HG03025 (cell line): ENCODE results near the gene CDC42SE2.

ENCODE experiments used
- ATAC-seq: cut with Tn5 transposase; IDR thresholded peaks from one replicate; pipeline ENCODE4 v1.9.1; 2021; ENCODE audit warnings: mild to moderate bottlenecking, moderate library complexity; ENCODE audit not compliant: unreplicated experiment, low FRiP score

Gene CDC42SE2, protein sequence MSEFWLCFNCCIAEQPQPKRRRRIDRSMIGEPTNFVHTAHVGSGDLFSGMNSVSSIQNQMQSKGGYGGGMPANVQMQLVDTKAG

GRCh38 chr5:131263648-131264450 is at the start of gene CDC42SE2:
Gene CDC42SE2 (plus strand): TSS chr5:131264053. CDS start chr5:131359494, 95,441 bp downstream.
- peak; percentile 82 for ATAC-seq

DNA sequence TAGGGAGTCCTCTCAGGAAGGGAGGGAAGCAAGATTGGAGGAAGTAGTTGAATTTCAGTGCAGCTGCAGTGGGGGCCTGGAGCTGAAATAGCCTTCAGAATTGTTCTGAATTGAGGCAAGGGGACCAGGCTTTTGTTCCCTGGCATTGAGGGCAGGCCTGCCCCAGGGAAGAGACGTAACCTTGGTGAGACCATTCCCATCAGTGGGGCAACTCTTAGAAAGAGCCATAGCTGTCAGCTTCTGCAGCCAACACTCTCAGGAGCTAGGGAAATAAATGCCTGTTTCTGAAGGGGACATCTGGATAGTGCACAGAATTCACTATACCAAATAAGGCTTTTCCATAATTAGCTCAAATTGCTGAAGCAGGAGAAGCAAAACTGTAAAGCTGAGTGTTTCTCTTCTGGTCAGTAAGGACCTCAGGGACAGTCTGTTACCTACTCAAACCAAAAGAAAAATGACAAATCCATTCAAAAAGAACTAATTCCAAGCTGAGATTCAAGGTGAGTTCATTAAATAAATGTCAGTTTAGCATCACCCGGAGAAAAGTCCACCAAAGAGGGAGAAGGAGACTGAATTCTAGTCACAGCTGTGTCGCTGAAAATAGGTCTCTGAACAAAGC is 49.1 kb upstream of the CDC42SE2 start:
- no peak for ATAC-seq

DNA sequence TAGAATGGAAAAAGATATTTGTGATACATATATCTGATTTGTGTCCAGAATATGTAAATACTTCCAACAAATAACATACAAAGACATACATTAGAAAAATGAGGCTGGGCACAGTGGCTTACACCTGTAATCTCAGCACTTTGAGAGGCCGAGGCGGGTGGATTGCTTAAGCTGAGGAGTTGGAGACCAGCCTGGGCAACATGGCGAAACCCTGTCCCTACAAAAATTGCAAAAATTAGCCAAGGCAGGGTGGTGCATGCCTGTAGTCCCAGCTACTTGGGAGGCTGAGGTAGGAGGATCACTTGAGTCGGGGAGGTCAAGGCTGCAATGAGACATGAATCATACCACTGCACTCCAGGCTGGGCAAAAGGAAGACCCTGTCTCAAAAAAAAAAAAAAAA is 46.1 kb upstream of the CDC42SE2 start:
- no peak for ATAC-seq

DNA sequence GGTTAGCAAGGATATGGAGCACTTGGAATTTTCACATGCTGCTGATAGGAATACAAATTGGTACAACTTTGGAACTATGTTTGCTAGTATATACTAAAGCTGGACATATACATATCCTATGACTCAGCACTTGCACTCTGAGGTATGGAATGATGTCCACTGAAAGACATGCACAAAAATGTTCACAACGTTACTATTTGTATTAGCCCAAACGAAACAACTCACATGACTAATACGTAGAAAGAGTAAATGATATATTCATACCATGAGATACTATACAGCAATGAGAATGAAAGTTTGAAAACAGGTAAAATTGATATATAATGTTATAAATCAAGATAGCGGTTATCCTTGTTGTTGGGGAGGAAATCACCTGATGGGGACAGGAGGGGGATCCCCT is 45.5 kb upstream of the CDC42SE2 start:
- ATAC-seq, result no peak

DNA sequence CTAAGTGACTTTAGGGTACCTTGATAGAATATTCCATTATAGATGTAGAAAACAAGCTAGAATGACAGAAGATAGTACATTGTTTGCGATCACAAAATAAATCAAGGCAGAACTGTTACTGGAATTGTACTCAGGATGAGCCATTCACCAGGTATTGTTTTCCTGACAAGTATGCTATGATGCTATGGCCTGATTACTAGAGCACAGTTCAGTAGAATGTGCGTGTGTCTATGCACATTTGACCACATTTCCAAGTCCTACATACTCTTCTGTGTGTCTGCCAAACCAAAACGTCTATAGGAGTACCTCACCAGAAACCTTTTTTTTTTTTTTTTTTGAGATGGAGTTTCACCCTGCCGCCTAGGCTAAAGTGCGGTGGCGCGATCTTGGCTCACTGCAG is 43.3 kb upstream of the CDC42SE2 start:
- no peak for ATAC-seq

- no peak for ATAC-seq
These were observed 42.7 kb upstream of the CDC42SE2 start for GRCh38 chr5:131221008-131221703.

DNA sequence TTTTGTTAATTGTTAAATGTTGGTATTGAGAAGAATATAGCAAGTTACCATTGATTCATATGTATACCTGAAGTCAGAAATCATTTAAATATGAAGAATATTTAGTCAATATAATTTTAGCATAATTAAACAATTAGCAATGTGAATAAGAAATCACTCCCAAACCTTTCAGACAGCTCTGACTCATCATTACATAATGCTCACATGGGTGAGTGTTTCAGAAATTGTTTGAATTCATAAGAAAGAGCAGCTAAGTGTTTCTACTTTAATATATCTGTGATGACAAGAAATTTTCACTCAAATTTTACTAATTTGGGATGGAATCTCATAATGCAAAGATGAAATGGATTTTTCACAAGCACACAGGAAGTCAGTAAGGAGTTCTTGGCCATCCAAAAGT is 42.0 kb upstream of the CDC42SE2 start:
- no peak for ATAC-seq

GRCh38 chr5:131222731-131223130 is 41.1 kb upstream of the CDC42SE2 start:
- no peak for ATAC-seq

- no peak for ATAC-seq
These were observed 40.0 kb upstream of the CDC42SE2 start for GRCh38 chr5:131223751-131224386.

DNA sequence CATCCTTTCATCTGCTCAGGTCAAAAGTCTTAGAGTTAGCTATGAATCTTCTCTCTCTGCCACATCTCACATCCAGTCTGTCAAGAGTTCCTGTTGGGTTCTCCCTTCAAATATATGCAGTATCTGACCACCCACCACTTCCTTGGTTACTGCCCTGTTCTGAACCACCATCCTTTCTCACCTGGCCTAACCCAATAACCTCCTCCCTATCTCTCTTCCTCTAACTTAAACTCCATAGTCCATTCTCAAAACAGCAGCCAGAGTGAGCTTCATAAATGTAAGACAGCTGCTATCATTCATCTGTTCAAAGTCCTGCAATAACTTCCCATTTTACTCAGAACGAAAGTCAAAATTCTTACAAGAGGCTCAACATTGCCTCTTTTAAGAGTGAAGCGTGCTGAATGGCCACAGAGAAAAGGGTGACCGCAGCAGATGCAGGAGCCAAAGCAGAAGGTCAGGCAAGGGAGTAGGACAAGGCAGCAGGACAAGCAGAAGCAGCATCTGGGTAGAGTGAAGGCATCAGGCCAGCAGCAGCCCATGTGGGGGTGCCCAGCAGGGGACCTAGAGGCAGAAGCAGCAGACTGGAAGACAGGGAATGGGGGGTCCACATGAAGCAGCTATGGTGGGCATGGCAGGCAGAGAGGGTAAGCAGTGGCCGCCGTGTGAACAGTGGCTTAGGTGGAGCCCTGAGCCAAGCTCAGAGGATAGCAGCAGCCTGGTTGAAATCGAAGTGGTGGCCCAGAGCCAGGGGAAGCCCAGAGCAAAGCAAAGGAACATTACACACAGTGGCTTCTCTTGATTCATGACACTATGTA is 39.3 kb upstream of the CDC42SE2 start:
- ATAC-seq, result peak; percentile 91

- ATAC-seq, result no peak
These were observed 38.4 kb upstream of the CDC42SE2 start for GRCh38 chr5:131225282-131225974.

GRCh38 chr5:131226899-131227298 is 37.0 kb upstream of the CDC42SE2 start:
- no peak for ATAC-seq

DNA sequence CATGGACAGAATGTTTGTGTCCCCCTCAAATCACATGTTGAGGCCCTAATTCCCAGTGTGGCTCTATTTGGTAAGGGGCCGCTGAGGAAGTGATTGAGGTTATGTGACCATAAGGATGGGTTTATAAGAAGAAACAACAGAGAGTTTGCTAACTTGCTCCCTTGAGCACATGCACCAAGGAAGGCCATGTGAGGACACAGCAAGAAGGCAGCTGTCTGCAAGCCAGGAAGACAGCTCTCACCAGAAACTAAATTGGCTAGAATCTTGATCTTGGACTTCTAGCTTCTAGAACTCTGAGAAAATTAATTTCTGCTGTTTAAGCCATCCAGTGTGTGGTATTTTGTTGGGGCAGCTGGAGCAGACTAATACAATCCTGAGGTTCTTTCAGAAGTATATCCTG is 35.2 kb upstream of the CDC42SE2 start:
- ATAC-seq, result no peak

DNA sequence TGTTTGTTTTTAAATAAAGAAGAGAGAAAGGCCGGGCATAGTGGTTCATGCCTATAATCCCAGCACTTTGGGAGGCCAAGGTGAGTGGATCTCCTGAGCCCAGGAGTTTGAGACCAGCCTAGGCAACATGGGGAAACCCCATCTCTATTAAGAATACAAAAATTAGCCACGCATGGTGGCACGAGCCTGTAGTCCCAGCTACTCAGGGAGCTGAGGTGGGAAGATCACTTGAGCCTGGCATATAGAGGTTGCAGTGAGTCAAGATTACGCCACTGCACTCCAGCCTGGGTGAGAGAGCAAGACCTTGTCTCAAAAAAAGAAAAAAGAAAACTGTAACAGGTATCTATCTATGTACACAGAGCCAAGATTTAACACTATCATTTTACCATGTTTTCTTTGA is 34.2 kb upstream of the CDC42SE2 start:
- no peak for ATAC-seq

DNA sequence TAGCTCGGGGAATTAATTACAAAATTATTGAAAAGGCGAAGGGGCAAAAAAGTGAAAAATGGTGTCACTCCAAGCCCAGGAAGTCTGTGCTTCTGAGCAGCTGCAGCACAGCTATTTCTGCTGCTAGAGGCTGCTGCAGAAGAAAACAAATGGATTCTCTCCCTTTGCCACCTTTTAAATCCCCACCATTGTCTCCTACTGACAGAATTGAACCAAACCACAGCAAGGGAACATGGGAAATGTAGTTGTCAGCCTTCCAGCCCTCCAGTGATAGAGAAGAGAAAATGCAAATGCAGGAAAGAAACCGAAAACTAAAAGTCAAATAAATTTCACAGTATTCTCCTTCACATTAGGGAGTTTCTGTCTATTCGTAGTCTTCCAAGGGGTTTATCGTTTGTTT is 33.4 kb upstream of the CDC42SE2 start:
- no peak for ATAC-seq

GRCh38 chr5:131239686-131240085 is 24.2 kb upstream of the CDC42SE2 start:
- ATAC-seq, result no peak

DNA sequence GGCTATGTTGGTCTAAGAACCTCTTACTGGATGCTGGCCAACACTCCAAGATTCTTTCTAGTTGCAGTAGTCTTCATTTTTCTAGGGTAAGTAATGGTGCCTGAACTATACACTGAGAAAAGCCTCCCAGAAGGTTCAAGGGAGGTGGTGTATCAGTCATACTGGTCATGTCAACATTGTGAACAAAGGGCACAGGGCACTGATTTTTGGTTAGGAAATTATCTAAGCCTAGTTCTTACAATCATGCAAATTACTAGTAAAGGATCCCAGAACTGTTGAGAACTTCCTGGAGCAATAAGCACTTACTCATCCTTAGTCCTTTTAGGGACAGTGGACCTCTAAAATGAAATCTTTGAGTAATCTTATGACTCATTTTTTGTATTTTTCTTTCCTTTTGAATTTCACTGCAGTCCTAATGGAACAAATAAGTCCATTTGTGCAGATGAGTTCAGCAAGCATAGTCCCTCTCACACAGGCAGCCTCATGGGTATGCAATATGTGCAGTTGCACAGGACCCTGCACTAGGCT is 21.1 kb upstream of the CDC42SE2 start:
- ATAC-seq, result no peak

- no peak for ATAC-seq
These were observed 18.5 kb upstream of the CDC42SE2 start for GRCh38 chr5:131245312-131245711.

GRCh38 chr5:131245948-131246347 is 17.9 kb upstream of the CDC42SE2 start:
- ATAC-seq, result no peak
